Thyroid gland (tissue), 4 donors: Measurements from ENCODE around the gene DENND5B.

ENCODE experiments used
- POLR2A ChIP-seq, 2 donors: fragments of 450-650 bp; IDR thresholded peaks; one replicate each; pipeline ENCODE4 v1.6.1; 2017; ENCODE audit warnings: antibody characterized with exemption in 2 of 2, mild to moderate bottlenecking in 2 of 2, moderate library complexity in 1 of 2
- TF ChIP-seq, protein P1 (sequence below), 6 experiments: fragments of 200-600 bp in 3 of 6; fragments of 450-650 bp in 3 of 6; sonication (generic) in 3 of 6; IDR thresholded peaks; one replicate each; pipeline ENCODE4 v1.5.1; 2016 to 2019; ENCODE audit warnings: antibody characterized with exemption in 6 of 6, mild to moderate bottlenecking in 2 of 6, inconsistent platforms in 1 of 6, moderate library complexity in 1 of 6

DNA sequence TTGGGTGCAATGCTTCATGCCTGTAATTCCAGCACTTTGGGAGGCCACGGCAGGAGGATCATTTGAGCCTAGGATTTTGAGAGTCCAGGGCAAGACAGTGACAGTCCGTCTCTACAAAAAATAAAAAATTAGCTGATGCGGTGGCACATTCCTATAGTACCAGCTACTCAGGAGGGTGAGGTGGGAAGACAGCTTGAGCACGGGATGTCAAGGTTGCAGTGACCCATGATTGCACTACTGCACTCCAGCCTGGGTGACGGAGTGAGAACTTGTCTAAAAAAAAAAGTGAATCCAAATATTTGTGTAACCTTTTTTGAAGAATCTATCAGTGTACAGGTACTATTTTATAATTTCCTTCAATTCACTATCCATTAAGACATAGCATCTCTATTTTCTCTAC, 112.5 kb downstream of the DENND5B start:
- TF ChIP-seq, protein P1, sequence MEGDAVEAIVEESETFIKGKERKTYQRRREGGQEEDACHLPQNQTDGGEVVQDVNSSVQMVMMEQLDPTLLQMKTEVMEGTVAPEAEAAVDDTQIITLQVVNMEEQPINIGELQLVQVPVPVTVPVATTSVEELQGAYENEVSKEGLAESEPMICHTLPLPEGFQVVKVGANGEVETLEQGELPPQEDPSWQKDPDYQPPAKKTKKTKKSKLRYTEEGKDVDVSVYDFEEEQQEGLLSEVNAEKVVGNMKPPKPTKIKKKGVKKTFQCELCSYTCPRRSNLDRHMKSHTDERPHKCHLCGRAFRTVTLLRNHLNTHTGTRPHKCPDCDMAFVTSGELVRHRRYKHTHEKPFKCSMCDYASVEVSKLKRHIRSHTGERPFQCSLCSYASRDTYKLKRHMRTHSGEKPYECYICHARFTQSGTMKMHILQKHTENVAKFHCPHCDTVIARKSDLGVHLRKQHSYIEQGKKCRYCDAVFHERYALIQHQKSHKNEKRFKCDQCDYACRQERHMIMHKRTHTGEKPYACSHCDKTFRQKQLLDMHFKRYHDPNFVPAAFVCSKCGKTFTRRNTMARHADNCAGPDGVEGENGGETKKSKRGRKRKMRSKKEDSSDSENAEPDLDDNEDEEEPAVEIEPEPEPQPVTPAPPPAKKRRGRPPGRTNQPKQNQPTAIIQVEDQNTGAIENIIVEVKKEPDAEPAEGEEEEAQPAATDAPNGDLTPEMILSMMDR (IDR thresholded peaks at IDR 0.05): no peak
- no peak for TF ChIP-seq POLR2A (IDR thresholded peaks at IDR 0.05)
